Measurements from ENCODE around the gene COX11.

COX11 gene

DNA sequence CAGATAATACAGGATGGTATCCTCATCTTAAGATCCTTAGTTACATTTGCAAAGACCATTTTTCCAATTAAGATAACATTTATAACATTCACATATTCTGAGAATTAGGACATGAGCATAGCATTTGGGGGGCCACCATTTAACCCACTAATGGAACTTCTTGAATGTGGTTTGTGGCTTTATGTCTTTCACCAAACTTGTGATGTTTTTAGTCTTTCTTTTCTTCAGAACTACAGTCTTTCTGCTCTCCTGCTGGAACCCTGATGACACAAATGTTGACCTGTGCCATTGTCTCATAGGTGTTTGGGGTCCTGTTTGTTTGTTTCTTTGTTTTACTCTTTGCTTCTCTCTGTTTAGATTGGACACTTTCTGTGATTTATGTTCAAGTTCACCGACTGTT, 23.2 kb downstream of the COX11 start:
- H3K9ac ChIP-seq (ENCODE audit: low read depth, low read length), result no peak overlapping the region
- no peaks in the 10 kb centered on the region for H3K4me1 ChIP-seq (ENCODE audit: insufficient read depth, low read length)
- H3K9me3 ChIP-seq (ENCODE audit: control insufficient read depth, insufficient read depth, low read length), result no peaks in the 10 kb centered on the region
- peaks cover 29% of the 10 kb centered on the region for H3K36me3 ChIP-seq (ENCODE audit: insufficient read depth, low read length)

DNA sequence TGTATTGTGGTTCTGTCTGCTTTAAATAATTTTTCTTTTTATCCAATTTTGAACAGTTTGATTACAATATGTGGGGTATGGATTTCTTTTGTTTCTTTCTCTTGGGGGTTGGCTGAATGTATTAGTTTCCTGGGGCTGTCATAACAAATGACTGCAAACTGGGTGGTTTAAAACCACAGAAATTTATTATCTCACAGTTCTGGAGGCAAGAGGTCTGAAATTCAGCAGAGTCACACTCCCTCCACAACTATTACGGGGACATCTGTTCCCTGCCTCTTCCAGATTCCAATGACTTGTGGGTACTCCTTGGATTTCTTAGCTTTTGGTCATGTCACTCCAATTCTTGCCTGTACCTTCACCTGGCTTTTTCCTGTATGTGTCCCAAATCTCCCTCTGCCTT, 23.7 kb downstream of the COX11 start:
- Histone ChIP-seq H3K9ac (ENCODE audit: low read depth, low read length) (no peak overlapping the region), H3K9me3 (ENCODE audit: control insufficient read depth, insufficient read depth, low read length) (no peaks in the 10 kb centered on the region), H3K4me1 (ENCODE audit: insufficient read depth, low read length) (no peaks in the 10 kb centered on the region), H3K36me3 (ENCODE audit: insufficient read depth, low read length) (peaks cover 29% of the 10 kb centered on the region)

DNA sequence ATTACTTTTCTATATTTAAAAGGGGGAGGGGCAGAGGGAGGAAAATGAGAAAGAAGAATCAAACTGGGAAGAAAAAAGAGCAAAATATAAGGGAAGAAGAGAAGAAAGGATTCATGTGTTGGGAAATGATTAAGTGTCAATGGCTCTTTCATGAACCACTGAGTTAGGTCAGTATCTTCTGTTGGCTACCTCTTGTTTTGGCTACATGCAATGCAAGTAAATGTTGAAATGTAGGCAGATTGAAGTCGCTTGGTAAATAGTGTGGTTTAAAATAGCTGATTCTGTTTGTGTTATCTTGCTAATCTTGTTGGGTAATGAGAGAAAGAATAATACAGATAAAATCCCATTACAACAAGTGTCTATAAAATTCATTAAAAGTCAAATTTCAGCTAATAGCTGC, 27.2 kb downstream of the COX11 start:
- Histone ChIP-seq H3K4me1 (ENCODE audit: insufficient read depth, low read length) (no peaks in the 10 kb centered on the region), H3K9ac (ENCODE audit: low read depth, low read length) (no peak overlapping the region), H3K9me3 (ENCODE audit: control insufficient read depth, insufficient read depth, low read length) (no peaks in the 10 kb centered on the region), H3K36me3 (ENCODE audit: insufficient read depth, low read length) (peaks cover 18% of the 10 kb centered on the region)

DNA sequence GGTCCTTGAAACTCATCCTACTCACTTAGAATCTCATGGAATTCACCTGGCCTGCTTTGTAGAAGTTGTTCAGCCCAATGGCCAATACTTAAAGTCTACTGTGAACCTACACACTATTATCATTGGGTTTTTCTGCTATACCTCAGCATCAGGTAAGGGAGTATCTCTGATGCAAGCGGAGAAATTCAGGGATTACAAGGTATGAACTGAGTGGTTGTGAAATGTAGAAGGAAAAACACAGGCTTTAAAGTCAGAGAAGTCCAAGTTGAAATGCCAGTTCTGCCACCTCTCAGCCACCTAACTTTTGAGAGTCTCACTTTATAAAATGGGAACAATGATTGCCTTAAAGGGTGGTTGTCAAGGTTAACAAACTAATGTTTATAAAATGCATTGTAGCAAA, 31.0 kb downstream of the COX11 start:
- Histone ChIP-seq H3K36me3 (ENCODE audit: insufficient read depth, low read length) (peaks cover 34% of the 10 kb centered on the region), H3K9me3 (ENCODE audit: control insufficient read depth, insufficient read depth, low read length) (no peaks in the 10 kb centered on the region), H3K4me1 (ENCODE audit: insufficient read depth, low read length) (no peaks in the 10 kb centered on the region), H3K9ac (ENCODE audit: low read depth, low read length) (no peak overlapping the region)

DNA sequence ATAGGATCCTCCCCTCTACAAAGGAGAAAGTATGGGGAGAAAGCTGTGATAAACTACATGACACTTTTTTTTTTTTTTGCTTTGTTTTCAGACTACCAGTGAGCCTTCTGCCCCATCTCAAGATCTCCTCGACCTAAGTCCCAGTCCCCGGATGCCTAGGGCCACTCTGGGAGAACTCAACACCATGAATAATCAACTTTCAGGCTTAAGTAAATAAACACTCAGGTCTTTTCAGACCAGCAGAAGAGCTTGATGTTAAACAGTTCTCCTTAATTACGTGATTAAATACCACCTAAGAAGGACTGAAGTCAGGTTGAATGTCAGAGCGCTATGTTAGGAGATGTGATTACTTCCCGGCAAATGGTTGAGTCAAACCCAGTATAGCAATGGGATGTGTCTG, 31.4 kb downstream of the COX11 start:
- peaks cover 34% of the 10 kb centered on the region for H3K36me3 ChIP-seq (ENCODE audit: insufficient read depth, low read length)
- no peaks in the 10 kb centered on the region for H3K9me3 ChIP-seq (ENCODE audit: control insufficient read depth, insufficient read depth, low read length)
- no peaks in the 10 kb centered on the region for H3K4me1 ChIP-seq (ENCODE audit: insufficient read depth, low read length)
- H3K9ac ChIP-seq (ENCODE audit: low read depth, low read length), result no peak overlapping the region

DNA sequence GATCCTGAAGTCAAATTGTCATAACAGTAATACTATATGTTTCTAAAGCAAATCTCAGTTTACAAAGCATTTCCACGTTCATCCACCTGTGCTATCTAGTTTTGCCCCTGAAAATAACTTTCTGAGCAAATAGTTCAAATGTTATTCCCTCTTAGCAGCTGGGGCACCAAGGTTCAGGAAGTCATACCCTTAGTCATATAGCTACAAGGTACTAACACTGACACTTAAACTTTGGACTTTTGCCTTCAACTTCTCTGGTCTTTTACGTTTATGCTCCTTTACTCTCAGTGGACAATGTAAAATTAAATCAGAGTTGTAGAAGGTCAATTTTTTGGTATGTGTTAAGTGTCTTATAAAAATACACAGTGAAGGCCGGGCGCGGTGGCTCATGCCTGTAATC, 33.0 kb downstream of the COX11 start:
- Histone ChIP-seq H3K4me1 (ENCODE audit: insufficient read depth, low read length) (no peaks in the 10 kb centered on the region), H3K36me3 (ENCODE audit: insufficient read depth, low read length) (peaks cover 40% of the 10 kb centered on the region), H3K9me3 (ENCODE audit: control insufficient read depth, insufficient read depth, low read length) (no peaks in the 10 kb centered on the region), H3K9ac (ENCODE audit: low read depth, low read length) (no peak overlapping the region)

DNA sequence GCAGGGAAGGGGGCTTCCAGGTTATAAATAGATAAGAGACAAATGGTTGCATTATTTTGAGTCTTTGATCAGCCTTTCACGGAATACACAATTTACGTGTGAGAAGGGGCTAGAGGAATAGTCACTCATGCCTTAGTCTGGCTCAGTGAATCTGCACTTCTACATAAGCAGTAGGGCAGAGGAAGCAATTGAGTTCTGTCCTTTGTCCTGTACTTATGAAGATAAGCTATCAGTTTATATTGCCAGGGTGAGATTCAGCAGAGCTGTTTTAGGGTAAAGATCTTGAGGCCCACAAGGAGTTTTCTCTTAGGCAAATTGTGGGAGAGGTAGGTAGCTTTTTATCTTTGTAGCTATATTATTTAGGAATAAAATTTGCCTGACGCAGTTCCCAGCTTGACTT, 34.5 kb downstream of the COX11 start:
- Histone ChIP-seq H3K4me1 (ENCODE audit: insufficient read depth, low read length) (no peaks in the 10 kb centered on the region), H3K9ac (ENCODE audit: low read depth, low read length) (no peak overlapping the region), H3K36me3 (ENCODE audit: insufficient read depth, low read length) (peaks cover 42% of the 10 kb centered on the region), H3K9me3 (ENCODE audit: control insufficient read depth, insufficient read depth, low read length) (no peaks in the 10 kb centered on the region)

DNA sequence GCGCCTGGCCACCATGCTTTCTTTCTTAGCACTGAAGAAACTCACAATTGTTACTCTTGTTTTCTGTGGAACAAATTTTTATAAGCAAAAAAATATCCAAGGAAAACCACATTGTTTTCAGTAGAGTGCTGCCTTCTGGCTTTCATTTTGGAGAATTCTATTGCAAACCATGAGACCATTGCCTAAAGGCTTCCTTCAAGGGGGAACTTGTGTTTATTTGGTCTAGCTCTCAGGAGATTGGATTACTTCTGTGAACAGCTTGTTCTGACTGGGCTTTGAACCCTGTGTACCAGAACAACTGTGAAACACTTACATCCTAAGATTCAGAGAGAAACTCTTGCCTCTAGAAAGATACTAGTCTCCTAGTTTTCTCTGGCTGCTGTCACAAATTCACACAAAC, 35.7 kb downstream of the COX11 start:
- Histone ChIP-seq H3K9me3 (ENCODE audit: control insufficient read depth, insufficient read depth, low read length) (no peaks in the 10 kb centered on the region), H3K36me3 (ENCODE audit: insufficient read depth, low read length) (peaks cover 43% of the 10 kb centered on the region), H3K9ac (ENCODE audit: low read depth, low read length) (no peak overlapping the region), H3K4me1 (ENCODE audit: insufficient read depth, low read length) (no peaks in the 10 kb centered on the region)

DNA sequence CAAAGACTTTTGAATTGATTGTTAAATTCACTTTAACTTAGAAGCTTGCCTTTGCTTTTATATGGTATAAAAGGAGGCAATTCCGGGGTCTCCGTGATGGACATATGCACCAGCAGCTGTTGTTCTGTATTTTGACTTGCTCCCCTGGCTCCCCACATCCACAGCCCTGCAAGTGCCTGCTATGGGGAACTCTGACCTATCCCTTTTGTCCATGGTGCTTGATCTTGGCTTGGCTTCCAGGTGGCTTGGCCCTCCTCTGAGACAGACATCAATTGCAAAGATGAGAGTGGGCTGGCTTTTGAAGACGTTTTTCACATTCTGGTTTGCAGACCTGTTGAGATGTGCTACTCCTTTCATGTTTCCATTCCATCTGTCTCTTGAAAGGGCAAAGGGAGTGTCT, 40.9 kb downstream of the COX11 start:
- Histone ChIP-seq H3K9me3 (ENCODE audit: control insufficient read depth, insufficient read depth, low read length) (no peaks in the 10 kb centered on the region), H3K4me1 (ENCODE audit: insufficient read depth, low read length) (peaks cover 3% of the 10 kb centered on the region; the same call in 1 of the 2 replicates), H3K9ac (ENCODE audit: low read depth, low read length) (no peak overlapping the region), H3K36me3 (ENCODE audit: insufficient read depth, low read length) (peaks cover 17% of the 10 kb centered on the region)

DNA sequence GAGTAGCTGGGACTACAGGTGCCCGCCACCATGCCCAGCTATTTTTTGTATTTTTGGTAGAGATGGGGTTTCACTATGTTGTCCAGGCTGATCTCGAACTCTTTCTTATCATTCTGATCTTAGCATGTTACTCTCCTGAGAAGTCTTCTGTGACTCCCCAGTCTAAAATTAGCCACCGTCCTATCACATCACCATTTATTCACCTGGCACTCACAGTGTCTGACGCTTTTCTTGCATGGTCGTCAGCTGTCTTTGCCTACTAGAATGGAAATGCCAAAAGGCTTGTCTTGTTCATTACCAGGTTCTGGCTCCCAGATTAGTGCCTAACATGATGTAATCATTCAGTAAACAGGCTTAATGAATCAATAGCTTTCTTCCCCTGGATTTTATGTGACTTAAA, 44.0 kb downstream of the COX11 start:
- H3K9ac ChIP-seq (ENCODE audit: low read depth, low read length), result no peak overlapping the region
- peaks cover 5% of the 10 kb centered on the region for H3K36me3 ChIP-seq (ENCODE audit: insufficient read depth, low read length)

DNA sequence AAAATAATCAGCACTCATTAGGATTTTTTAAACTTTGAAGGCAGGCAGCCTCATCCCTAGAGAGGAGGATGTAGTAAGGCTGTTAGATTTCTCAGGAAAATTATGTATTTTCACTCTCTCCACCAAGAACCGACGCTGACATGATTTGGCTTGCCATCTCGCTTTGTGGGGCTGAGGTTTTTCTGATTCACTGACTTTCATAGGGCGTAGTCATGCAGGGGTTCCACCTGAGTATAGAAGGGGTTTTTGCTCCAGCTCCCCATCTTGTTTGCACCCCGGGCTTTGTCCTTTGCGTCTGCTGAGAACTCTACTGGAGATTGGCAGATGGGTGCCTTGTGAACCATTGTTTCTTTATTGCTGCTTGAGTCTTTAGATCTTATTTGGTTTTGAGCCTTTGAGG, 47.6 kb downstream of the COX11 start:
- Histone ChIP-seq H3K9me3 (ENCODE audit: control insufficient read depth, insufficient read depth, low read length) (peaks cover 6% of the 10 kb centered on the region), H3K36me3 (ENCODE audit: insufficient read depth, low read length) (peaks cover 13% of the 10 kb centered on the region; the same call in 1 of the 2 replicates), H3K9ac (ENCODE audit: low read depth, low read length) (no peak overlapping the region), H3K4me1 (ENCODE audit: insufficient read depth, low read length) (peaks cover 14% of the 10 kb centered on the region; the same call in 1 of the 2 replicates)

More for the DNA sequence above, 44.0 kb downstream of the COX11 start:
- Histone ChIP-seq H3K9me3 (ENCODE audit: control insufficient read depth, insufficient read depth, low read length) (no peaks in the 10 kb centered on the region), H3K4me1 (ENCODE audit: insufficient read depth, low read length) (peaks cover 6% of the 10 kb centered on the region; the same call in 1 of the 2 replicates)

DNA sequence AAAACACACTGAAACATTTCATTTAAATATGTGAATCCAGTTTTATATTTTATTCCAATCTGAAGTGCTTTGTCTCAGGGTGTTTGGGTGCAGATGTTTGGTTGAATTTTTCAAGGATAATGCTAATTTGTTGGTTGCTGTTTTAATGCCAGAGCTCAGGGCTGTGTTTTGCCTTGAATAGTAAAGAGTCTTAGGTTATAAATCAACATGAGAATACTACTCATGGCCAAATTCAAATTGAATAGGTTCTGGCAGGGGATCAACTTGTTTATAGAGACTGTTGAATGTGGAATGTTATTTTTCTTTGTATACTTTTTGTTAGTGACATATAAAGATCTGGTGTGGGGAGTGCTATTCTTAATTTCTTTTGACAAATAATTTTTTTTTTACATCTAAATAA, 49.0 kb downstream of the COX11 start:
- H3K4me1 ChIP-seq (ENCODE audit: insufficient read depth, low read length), result peaks cover 14% of the 10 kb centered on the region; the same call in 1 of the 2 replicates
- H3K36me3 ChIP-seq (ENCODE audit: insufficient read depth, low read length), result peaks cover 22% of the 10 kb centered on the region
- no peak overlapping the region for H3K9ac ChIP-seq (ENCODE audit: low read depth, low read length)
- peaks cover 6% of the 10 kb centered on the region for H3K9me3 ChIP-seq (ENCODE audit: control insufficient read depth, insufficient read depth, low read length)

DNA sequence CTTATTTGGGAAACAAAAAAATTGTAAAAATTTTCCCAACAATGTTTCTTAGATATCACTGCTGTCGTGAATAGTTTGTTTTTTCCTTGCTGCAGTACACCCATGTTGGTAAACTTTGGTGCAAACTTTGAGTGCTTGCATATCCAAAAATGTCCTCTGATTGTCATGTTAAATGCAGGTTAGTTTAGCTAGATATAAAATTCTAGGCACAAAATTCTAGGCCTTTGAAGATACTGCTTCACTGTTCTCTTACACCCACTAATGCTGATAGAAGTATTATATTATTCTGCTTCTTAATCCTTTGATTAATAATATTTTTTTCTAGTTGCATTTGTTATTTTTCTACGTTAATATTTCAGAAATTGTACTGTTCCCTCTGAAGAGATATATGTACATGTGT, 51.7 kb downstream of the COX11 start:
- H3K36me3 ChIP-seq (ENCODE audit: insufficient read depth, low read length), result peaks cover 31% of the 10 kb centered on the region
- H3K9ac ChIP-seq (ENCODE audit: low read depth, low read length), result no peak overlapping the region
- H3K4me1 ChIP-seq (ENCODE audit: insufficient read depth, low read length), result peaks cover 14% of the 10 kb centered on the region; the same call in 1 of the 2 replicates
- peaks cover 6% of the 10 kb centered on the region for H3K9me3 ChIP-seq (ENCODE audit: control insufficient read depth, insufficient read depth, low read length)
